Activated CD8-positive, alpha-beta T cell treated with anti-CD3 and anti-CD28 coated beads, Interleukin-2, amount 10 ng/mL, durations not matched to agents 7 days and 5 days (primary cell): ENCODE results near the gene SLC9A1. TPM values are rescaled to one million over a fixed set of nuclear protein-coding genes. Genes with fewer than 3 reads are reported as not detected.

Experiments
- ATAC-seq: fragments of 150-1000 bp; cut with Tn5 transposase; one replicate; pipeline ENCODE4 v1.10.0; 2021; ENCODE audit warnings: moderate library complexity
- CTCF ChIA-PET: fragments of 350-600 bp; sonication (Branson Sonifier 250); formaldehyde crosslinking; loops from one replicate; lab custom pipeline; 2021; ENCODE audit warnings: antibody characterized with exemption; lab: Charles Lee
- POLR2A ChIA-PET: fragments of 350-600 bp; sonication (Branson Sonifier 250); formaldehyde crosslinking; loops from one replicate; lab custom pipeline; 2021; ENCODE audit warnings: antibody characterized with exemption; lab: Charles Lee
- DNase-seq: peaks from one replicate; pipeline ENCODE4 v3.0.0-alpha.2; 2020
- H3K27ac Mint-ChIP-seq: one replicate; pipeline ENCODE4 v1.8.0; 2021; ENCODE audit warnings: mild to moderate bottlenecking, mixed read lengths
- H3K27me3 Mint-ChIP-seq: one replicate; pipeline ENCODE4 v1.8.0; 2021; ENCODE audit warnings: low read depth, mixed read lengths
- H3K36me3 Mint-ChIP-seq: one replicate; pipeline ENCODE4 v1.8.0; 2021; ENCODE audit warnings: low read depth, mixed read lengths
- H3K4me1 Mint-ChIP-seq: one replicate; pipeline ENCODE4 v1.8.0; 2021; ENCODE audit warnings: low read depth, mixed read lengths
- H3K4me3 Mint-ChIP-seq: one replicate; pipeline ENCODE4 v1.8.0; 2021; ENCODE audit warnings: mild to moderate bottlenecking, mixed read lengths
- H3K9me3 Mint-ChIP-seq: one replicate; pipeline ENCODE4 v1.8.0; 2022; ENCODE audit warnings: mixed read lengths; ENCODE audit not compliant: insufficient read depth
- total RNA-seq, 2 experiments: library from RNA; stranded (reverse); gene quantifications; one replicate each; pipeline ENCODE4 v1.2.3, GENCODE V29; 2021

SLC9A1 gene
- total RNA-seq, 2 experiments from 2014 or later = 28.3 to 29.0 TPM

- Mint-ChIP-seq H3K27ac (no peak overlapping the region), H3K4me1 (peaks cover 9% of the 10 kb centered on the region), H3K27me3 (no peaks in the 10 kb centered on the region), H3K36me3 (no peaks in the 10 kb centered on the region), H3K9me3 (no peaks in the 10 kb centered on the region), H3K4me3 (no peak overlapping the region)
- no peak for DNase-seq
- ChIA-PET CTCF (interaction anchor here (1.0 to 1.7 kb wide), 2 partner anchors 12 to 64 kb away, joined by 3 to 5 read pairs; partner anchors contain the start of gene SLC9A1), POLR2A (no interaction called here)
- no peak for ATAC-seq
These were observed 11.5 kb upstream of the SLC9A1 start for GRCh38 chr1:27166351-27166802.

DNA sequence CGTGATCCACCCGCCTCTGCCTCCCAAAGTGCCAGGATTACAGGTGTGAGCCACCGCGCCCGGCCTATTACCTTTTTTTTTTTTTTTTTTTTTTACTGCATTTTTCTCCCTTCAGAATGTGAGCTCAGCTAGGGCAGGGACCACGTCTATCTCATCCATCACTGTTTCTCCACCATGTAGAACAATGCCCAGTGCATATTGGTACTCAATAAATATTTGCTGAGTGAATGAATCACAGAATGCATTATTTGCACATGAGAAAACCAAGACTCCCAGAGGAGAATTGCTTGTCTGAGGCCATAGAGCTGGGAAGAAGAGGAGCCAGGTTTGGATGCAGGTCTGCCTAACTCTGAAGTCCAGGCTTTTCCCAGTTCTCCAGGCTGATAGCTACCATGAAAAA, 8.2 kb upstream of the SLC9A1 start:
- no peaks in the 10 kb centered on the region for H3K27me3 Mint-ChIP-seq
- no peaks in the 10 kb centered on the region for H3K36me3 Mint-ChIP-seq
- ATAC-seq (no peak), DNase-seq (no peak)
- H3K4me1 Mint-ChIP-seq = peaks cover 11% of the 10 kb centered on the region
- no peak overlapping the region for H3K27ac Mint-ChIP-seq
- no peaks in the 10 kb centered on the region for H3K9me3 Mint-ChIP-seq
- POLR2A ChIA-PET = interaction anchor here (0.9 kb wide), 1 partner anchor 9 kb away, joined by 3 read pairs; no protein-coding TSS in a partner anchor
- no peak overlapping the region for H3K4me3 Mint-ChIP-seq
- CTCF ChIA-PET = interaction anchor here (1.4 kb wide), 1 partner anchor 138 kb away, joined by 4 read pairs; no protein-coding TSS in a partner anchor

DNA sequence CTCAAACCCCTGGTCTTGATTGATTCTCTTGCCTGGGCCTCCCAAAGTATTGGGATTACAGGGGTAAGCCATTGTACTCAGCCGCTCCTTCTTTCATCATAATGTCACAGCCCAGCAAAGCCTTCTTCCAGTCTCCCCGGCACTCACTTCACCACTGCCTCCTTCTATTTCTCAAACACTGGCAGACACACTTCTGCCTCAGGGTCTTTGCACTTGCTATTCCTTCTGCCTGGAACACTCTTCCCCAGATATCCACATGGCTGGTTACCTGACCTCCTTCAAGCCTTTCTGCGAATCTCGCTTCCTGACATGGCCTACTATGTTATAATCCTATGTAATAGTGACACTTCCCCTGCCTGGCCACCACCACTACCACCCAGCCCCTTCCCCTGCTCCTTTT, 7.2 kb upstream of the SLC9A1 start:
- POLR2A ChIA-PET = no interaction called here
- no peak overlapping the region for H3K27ac Mint-ChIP-seq
- H3K4me1 Mint-ChIP-seq = peaks cover 11% of the 10 kb centered on the region
- H3K36me3 Mint-ChIP-seq = no peaks in the 10 kb centered on the region
- CTCF ChIA-PET = no interaction called here
- no peaks in the 10 kb centered on the region for H3K9me3 Mint-ChIP-seq
- no peak overlapping the region for H3K4me3 Mint-ChIP-seq
- DNase-seq = no peak
- ATAC-seq = no peak
- H3K27me3 Mint-ChIP-seq = no peaks in the 10 kb centered on the region

DNA sequence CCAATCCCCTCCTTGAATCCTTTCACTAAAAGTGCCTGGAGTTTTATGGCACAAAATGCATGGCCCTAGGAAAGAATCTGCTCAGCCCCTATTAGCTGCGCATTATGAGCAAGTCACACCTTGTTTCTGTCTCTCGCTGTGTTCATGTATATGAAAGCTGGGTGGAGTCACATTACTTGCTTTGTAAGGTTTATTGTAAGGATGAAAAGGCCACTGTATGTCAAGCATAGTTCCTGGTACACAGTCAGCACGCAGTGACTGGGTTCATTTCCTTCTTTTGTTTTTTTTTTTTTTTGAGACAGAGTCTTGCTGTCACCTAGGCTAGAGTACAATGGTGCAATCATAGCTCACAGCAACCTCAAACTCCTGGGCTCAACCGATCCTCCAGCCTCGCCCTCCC, 6.7 kb upstream of the SLC9A1 start:
- Mint-ChIP-seq H3K36me3 (no peaks in the 10 kb centered on the region), H3K27me3 (no peaks in the 10 kb centered on the region), H3K27ac (peak overlapping the region; percentile 58), H3K9me3 (no peaks in the 10 kb centered on the region), H3K4me3 (no peak overlapping the region), H3K4me1 (peaks cover 11% of the 10 kb centered on the region)
- ATAC-seq (peak; percentile 53), DNase-seq (no peak)
- CTCF ChIA-PET = interaction anchor here (0.8 kb wide), 1 partner anchor 49 kb away, joined by 4 read pairs; no protein-coding TSS in a partner anchor
- POLR2A ChIA-PET = no interaction called here

GRCh38 chr1:27157194-27157593, 2.3 kb upstream of the SLC9A1 start:
- POLR2A ChIA-PET = interaction anchor here (1.6 to 3.6 kb wide), 2 partner anchors 44 to 166 kb away, joined by 3 to 36 read pairs; no protein-coding TSS in a partner anchor
- H3K4me1 Mint-ChIP-seq = peaks cover 40% of the 10 kb centered on the region

GRCh38 chr1:27154469-27154990, 395 bp downstream of the SLC9A1 start:
- H3K36me3 Mint-ChIP-seq = peaks cover 4% of the 10 kb centered on the region
- H3K4me1 Mint-ChIP-seq = peaks cover 48% of the 10 kb centered on the region
- H3K9me3 Mint-ChIP-seq = no peaks in the 10 kb centered on the region
- peak overlapping the region; percentile 85 for H3K27ac Mint-ChIP-seq
- ATAC-seq (no peak), DNase-seq (no peak)
- peak overlapping the region; percentile 81 for H3K4me3 Mint-ChIP-seq
- ChIA-PET CTCF (interaction anchor here (0.6 to 8.5 kb wide), 10 partner anchors 9 to 142 kb away, joined by 3 to 110 read pairs (median 6); no protein-coding TSS in a partner anchor), POLR2A (interaction anchor here (0.6 to 3.6 kb wide), 18 partner anchors 9 to 126 kb away, joined by 3 to 50 read pairs (median 6); no protein-coding TSS in a partner anchor)
- H3K27me3 Mint-ChIP-seq = no peaks in the 10 kb centered on the region

More at GRCh38 chr1:27157194-27157593, 2.3 kb upstream of the SLC9A1 start:
- ATAC-seq (no peak), DNase-seq (no peak)
- Mint-ChIP-seq H3K4me3 (no peak overlapping the region), H3K36me3 (no peaks in the 10 kb centered on the region), H3K27me3 (no peaks in the 10 kb centered on the region), H3K27ac (no peak overlapping the region), H3K9me3 (no peaks in the 10 kb centered on the region)
- CTCF ChIA-PET = interaction anchor here (0.6 to 8.5 kb wide), 5 partner anchors 21 to 127 kb away, joined by 3 to 83 read pairs (median 3); no protein-coding TSS in a partner anchor

DNA sequence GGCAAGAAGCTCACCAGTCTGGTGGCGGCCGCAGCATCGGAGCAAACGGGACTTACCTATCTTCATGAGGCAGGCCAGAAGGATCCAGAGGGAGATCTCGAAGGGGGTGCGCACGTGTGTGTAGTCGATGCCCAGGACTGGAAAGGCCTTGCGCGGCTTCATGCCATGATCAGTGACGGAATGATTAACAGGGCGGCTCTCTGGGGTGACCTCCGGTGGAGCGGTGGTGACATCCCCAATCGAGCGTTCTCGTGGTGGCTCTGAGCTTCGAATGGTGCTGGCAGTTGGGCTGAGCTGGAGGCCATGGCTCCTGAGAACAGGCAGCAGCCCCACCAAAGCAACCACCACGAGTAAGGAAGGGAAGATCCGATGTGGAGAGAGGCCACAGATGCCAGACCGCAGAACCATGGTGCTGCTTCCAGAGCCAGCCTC, 982 bp downstream of the SLC9A1 start:
- H3K27ac Mint-ChIP-seq = peak overlapping the region; percentile 85
- ATAC-seq (no peak), DNase-seq (no peak)
- H3K4me3 Mint-ChIP-seq = peak overlapping the region; percentile 81
- ChIA-PET POLR2A (interaction anchor here (0.7 to 3.6 kb wide), 16 partner anchors 8 to 126 kb away, joined by 3 to 50 read pairs (median 7); no protein-coding TSS in a partner anchor), CTCF (interaction anchor here (1.0 to 8.5 kb wide), 7 partner anchors 9 to 142 kb away, joined by 3 to 110 read pairs (median 9); no protein-coding TSS in a partner anchor)
- peaks cover 53% of the 10 kb centered on the region for H3K4me1 Mint-ChIP-seq
- H3K9me3 Mint-ChIP-seq = no peaks in the 10 kb centered on the region
- no peaks in the 10 kb centered on the region for H3K27me3 Mint-ChIP-seq
- H3K36me3 Mint-ChIP-seq = peaks cover 4% of the 10 kb centered on the region

- Mint-ChIP-seq H3K27ac (peak overlapping the region; percentile 85), H3K27me3 (no peaks in the 10 kb centered on the region), H3K9me3 (no peaks in the 10 kb centered on the region), H3K4me1 (peaks cover 58% of the 10 kb centered on the region), H3K36me3 (peaks cover 4% of the 10 kb centered on the region), H3K4me3 (peak overlapping the region; percentile 81)
- POLR2A ChIA-PET = interaction anchor here (1.4 to 2.9 kb wide), 6 partner anchors 10 to 44 kb away, joined by 5 to 22 read pairs (median 6); no protein-coding TSS in a partner anchor
- no peak for DNase-seq
- ATAC-seq = no peak
- CTCF ChIA-PET = interaction anchor here (1.8 to 8.5 kb wide), 3 partner anchors 14 to 143 kb away, joined by 9 to 110 read pairs (median 83); no protein-coding TSS in a partner anchor
These were observed 1.4 kb downstream of the SLC9A1 start for GRCh38 chr1:27153549-27153886.

GRCh38 chr1:27152829-27153548, 1.9 kb downstream of the SLC9A1 start:
- Mint-ChIP-seq H3K4me1 (peaks cover 59% of the 10 kb centered on the region), H3K36me3 (peaks cover 4% of the 10 kb centered on the region), H3K27me3 (no peaks in the 10 kb centered on the region), H3K9me3 (no peaks in the 10 kb centered on the region), H3K4me3 (peak overlapping the region; percentile 81), H3K27ac (peak overlapping the region; percentile 85)
- no peak for ATAC-seq
- peak; percentile 26 for DNase-seq
- CTCF ChIA-PET = interaction anchor here (0.9 to 8.5 kb wide), 4 partner anchors 13 to 107 kb away, joined by 4 to 110 read pairs (median 46); no protein-coding TSS in a partner anchor
- POLR2A ChIA-PET = interaction anchor here (0.8 to 2.9 kb wide), 6 partner anchors 10 to 298 kb away, joined by 3 to 22 read pairs (median 6); no protein-coding TSS in a partner anchor

- no peak for ATAC-seq
These were observed 2.7 kb downstream of the SLC9A1 start for GRCh38 chr1:27152004-27152828.

More at GRCh38 chr1:27152004-27152828, 2.7 kb downstream of the SLC9A1 start:
- CTCF ChIA-PET = interaction anchor here (0.9 to 8.5 kb wide), 4 partner anchors 12 to 106 kb away, joined by 4 to 110 read pairs (median 46); no protein-coding TSS in a partner anchor
- no peak for DNase-seq
- Mint-ChIP-seq H3K36me3 (peaks cover 4% of the 10 kb centered on the region), H3K4me1 (peaks cover 59% of the 10 kb centered on the region), H3K9me3 (no peaks in the 10 kb centered on the region), H3K4me3 (peak overlapping the region; percentile 81), H3K27me3 (no peaks in the 10 kb centered on the region), H3K27ac (peak overlapping the region; percentile 40)
- POLR2A ChIA-PET = interaction anchor here (0.8 to 2.9 kb wide), 5 partner anchors 11 to 299 kb away, joined by 3 to 18 read pairs (median 5); no protein-coding TSS in a partner anchor
